Vagina (tissue), 2 donors: ENCODE measurements around the gene KRTAP3-1.

Experiments used
- POLR2A ChIP-seq, 2 donors: fragments of 450-650 bp; IDR thresholded peaks; one replicate each; pipeline ENCODE4 v1.6.1; 2017; ENCODE audit warnings: antibody characterized with exemption in 2 of 2, mild to moderate bottlenecking in 2 of 2, moderate library complexity in 2 of 2
- POLR2AphosphoS5 ChIP-seq, 2 donors: sonication (generic); formaldehyde crosslinking; IDR thresholded peaks; one replicate each; pipeline ENCODE4 v1.9.0; 2017; ENCODE audit warnings: antibody characterized with exemption in 2 of 2, mild to moderate bottlenecking in 2 of 2, low read depth in 1 of 2; ENCODE audit not compliant: insufficient read depth in 1 of 2
- TF ChIP-seq, protein P1 (sequence below), 3 experiments: fragments of 450-650 bp in 2 of 3; fragments of 200-600 bp in 1 of 3; sonication (generic) in 1 of 3; IDR thresholded peaks; one replicate each; pipeline ENCODE4 v1.5.1; 2017 to 2019; ENCODE audit warnings: antibody characterized with exemption in 3 of 3, mild to moderate bottlenecking in 2 of 3, moderate library complexity in 2 of 3

DNA sequence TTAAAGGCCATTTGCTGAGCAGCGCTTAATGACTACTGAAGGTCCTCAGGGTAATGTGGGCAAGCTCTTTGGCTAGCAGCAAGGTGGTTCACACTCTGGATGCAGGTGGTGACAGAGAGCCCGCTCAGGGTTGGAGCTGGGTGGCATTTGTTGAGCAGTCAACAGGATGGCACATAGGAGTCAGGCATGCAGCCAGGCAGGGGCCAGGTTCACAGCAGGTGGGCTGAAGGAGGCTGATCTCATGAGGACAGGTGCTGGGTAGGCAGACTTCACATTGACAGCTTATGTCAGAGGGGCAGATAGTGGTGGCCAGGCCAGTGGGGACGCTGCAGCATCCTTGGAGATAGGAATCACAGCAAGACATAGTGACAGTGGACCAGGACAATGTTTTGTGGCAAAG, 4.5 kb downstream of the KRTAP3-1 start:
- TF ChIP-seq POLR2A (IDR thresholded peaks at IDR 0.05) (no peak), POLR2AphosphoS5 (IDR thresholded peaks at IDR 0.05; ENCODE audit: insufficient read depth in 1 of 2, low read depth in 1 of 2) (no peak)
- TF ChIP-seq, protein P1, sequence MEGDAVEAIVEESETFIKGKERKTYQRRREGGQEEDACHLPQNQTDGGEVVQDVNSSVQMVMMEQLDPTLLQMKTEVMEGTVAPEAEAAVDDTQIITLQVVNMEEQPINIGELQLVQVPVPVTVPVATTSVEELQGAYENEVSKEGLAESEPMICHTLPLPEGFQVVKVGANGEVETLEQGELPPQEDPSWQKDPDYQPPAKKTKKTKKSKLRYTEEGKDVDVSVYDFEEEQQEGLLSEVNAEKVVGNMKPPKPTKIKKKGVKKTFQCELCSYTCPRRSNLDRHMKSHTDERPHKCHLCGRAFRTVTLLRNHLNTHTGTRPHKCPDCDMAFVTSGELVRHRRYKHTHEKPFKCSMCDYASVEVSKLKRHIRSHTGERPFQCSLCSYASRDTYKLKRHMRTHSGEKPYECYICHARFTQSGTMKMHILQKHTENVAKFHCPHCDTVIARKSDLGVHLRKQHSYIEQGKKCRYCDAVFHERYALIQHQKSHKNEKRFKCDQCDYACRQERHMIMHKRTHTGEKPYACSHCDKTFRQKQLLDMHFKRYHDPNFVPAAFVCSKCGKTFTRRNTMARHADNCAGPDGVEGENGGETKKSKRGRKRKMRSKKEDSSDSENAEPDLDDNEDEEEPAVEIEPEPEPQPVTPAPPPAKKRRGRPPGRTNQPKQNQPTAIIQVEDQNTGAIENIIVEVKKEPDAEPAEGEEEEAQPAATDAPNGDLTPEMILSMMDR (IDR thresholded peaks at IDR 0.05) = no peak
